H1 (cell line): ENCODE results near the gene UBE2H.

ENCODE experiments used
- CTCF ChIP-seq, 3 experiments: IDR thresholded peaks; 1 replicate in 2 of 3; 2 replicates in 1 of 3; pipeline versions ENCODE4 v1.5.1 to v1.6.1; 2011; ENCODE audit warnings: low read length in 3 of 3, mild to moderate bottlenecking in 3 of 3, inconsistent platforms in 2 of 3, low read depth in 1 of 3, moderate library complexity in 1 of 3; ENCODE audit not compliant: insufficient read depth in 1 of 3; ENCODE audit errors: control extremely low read depth in 1 of 3
- EZH2 ChIP-seq: fragments of 200-600 bp; sonication (generic); IDR thresholded peaks from 2 replicates; pipeline ENCODE4 v1.7.1; 2012; ENCODE audit warnings: low read depth, mild to moderate bottlenecking, moderate library complexity, low read length, inconsistent platforms; ENCODE audit not compliant: severe bottlenecking
- MAFK ChIP-seq: IDR thresholded peaks from 2 replicates; pipeline ENCODE4 v1.6.1; 2012; ENCODE audit warnings: low read depth, mild to moderate bottlenecking, improper control_type of control experiment, low read length
- NRF1 ChIP-seq: IDR thresholded peaks from 2 replicates; pipeline ENCODE4 v1.6.1; 2011; ENCODE audit warnings: mild to moderate bottlenecking, low read depth, low read length, improper control_type of control experiment
- POLR2AphosphoS5 ChIP-seq: IDR thresholded peaks from 2 replicates; pipeline ENCODE4 v1.6.1; 2011; ENCODE audit warnings: low read depth, low read length
- SP2 ChIP-seq: IDR thresholded peaks from 2 replicates; pipeline ENCODE4 v1.6.1; 2012; ENCODE audit warnings: mild to moderate bottlenecking, low read length, inconsistent platforms
- SRF ChIP-seq: IDR thresholded peaks from 2 replicates; pipeline ENCODE4 v1.6.1; 2011; ENCODE audit warnings: mild to moderate bottlenecking, low read depth, low read length, moderate library complexity
- TAF1 ChIP-seq: IDR thresholded peaks from 2 replicates; pipeline ENCODE4 v1.6.1; 2011; ENCODE audit warnings: mild to moderate bottlenecking, low read depth, low read length
- USF2 ChIP-seq: IDR thresholded peaks from 2 replicates; pipeline ENCODE4 v1.6.1; 2011; ENCODE audit warnings: low read length, improper control_type of control experiment

- TF ChIP-seq MAFK (no peak), CTCF (IDR thresholded peaks at IDR 0.05; ENCODE audit: control extremely low read depth in 1 of 3, insufficient read depth in 1 of 3, low read depth in 1 of 3, low read length in 3 of 3) (no peak), USF2 (no peak), SP2 (no peak), EZH2 (no peak), NRF1 (no peak), TAF1 (no peak), SRF (no peak), POLR2AphosphoS5 (no peak)
Observed at GRCh38 chr7:129926618-129927017, 26.1 kb downstream of the UBE2H start.
